Stimulated activated naive CD4-positive, alpha-beta T cell (primary cell): Measurements from ENCODE around the gene WDR1.

Experiments used
- DNase-seq, 6 experiments: peaks; one replicate each; lab custom pipeline; 2025; lab: John Stamatoyannopoulos, UW

WDR1 gene

DNA sequence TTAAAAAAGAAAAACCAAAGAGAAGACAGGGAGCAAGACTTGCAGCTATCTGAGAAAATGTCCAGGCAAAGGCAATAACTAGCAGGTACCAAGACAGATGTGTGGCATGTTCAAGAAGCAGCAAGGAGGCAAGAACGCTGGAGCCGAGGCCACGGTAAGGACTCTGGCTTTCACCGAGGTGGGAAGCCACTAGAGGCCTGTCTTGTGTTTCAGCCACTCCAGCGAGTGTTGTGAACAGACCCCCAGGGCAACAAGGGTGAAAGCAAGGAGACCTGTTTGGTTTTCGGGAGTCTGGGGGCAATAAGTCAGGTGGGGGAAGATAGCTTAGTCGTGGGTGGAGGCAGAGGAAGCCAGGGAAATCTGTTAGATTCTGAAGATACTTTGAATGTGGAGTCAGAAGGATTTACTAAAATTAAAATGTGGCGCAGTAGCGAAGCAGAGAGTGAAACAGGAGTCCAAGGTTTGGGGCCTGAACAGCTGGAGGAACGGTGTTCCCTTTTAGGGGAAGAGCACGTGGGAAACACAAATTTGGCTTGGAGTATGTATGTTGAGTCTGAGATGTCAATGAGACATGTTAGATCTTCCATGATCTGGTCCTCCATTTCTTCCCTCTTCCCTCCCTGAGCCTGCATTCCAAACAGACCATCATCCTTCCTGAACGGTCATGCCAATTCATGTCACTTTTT is 3.1 kb downstream of the WDR1 start:
- DNase-seq: no peak

DNA sequence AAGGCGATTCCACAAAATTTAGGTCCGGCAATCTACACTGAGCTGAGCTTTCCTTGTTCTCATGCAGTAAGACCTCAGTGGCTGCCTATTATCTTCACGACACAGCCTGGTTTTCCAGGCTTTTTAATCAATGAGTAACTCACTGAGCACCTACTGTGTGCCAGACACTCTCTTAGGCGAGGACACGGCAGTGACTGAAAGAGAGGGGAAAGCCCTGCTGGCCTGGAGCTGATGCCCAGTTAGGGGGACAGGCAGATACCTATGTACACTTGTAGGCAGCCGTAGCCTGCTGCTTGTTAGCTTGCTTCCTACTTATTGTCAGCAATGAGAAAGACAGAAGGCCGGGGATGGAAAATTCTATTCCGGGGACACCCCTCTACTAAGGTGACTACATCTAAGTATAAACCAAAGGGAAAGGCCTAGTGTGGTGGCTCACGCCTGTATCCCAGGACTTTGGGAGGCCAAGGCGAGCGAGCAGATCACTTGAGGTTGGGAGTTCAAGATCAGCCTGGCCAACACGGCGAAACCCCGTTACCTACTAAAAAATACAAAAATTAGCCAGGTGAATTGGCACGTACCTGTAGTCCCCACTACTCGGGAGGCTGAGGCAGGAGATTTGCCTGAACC is 3.8 kb downstream of the WDR1 start:
- DNase-seq: no peak

DNA sequence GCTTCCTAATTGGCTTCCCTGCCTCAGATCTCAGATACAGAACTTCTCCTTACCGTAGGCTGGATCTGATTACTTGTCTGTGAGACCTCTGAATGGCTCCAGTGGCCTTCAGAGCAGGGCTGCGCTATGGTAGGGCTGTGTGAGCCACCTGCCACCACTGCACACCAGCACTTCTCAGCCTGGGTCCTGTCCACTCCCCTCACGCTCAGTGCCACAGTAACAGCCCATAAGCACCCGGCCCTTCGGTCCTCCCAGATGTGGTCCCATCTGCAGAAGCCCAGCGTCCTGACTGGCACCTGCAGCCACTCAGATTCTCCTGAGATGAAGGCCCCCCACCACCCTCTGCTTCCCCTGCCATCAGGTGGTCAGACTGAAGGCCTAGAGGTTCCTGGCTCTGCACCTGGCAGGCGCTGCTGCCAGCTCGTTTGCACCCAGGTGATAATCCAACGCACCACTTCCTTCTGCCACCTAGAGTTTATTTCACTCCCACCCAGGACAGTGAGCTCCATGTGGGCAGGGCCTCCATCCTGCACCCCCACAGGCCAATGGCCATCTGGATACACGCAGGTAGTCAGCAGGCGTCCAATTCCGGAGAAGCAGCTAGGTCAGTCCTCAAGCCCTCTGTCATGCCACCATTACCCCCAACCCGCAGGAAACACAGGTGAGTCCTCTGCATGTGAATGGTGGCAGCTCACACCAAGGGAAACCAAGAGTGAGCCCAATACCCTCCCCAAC is 5.4 kb downstream of the WDR1 start:
- no peak for DNase-seq

DNA sequence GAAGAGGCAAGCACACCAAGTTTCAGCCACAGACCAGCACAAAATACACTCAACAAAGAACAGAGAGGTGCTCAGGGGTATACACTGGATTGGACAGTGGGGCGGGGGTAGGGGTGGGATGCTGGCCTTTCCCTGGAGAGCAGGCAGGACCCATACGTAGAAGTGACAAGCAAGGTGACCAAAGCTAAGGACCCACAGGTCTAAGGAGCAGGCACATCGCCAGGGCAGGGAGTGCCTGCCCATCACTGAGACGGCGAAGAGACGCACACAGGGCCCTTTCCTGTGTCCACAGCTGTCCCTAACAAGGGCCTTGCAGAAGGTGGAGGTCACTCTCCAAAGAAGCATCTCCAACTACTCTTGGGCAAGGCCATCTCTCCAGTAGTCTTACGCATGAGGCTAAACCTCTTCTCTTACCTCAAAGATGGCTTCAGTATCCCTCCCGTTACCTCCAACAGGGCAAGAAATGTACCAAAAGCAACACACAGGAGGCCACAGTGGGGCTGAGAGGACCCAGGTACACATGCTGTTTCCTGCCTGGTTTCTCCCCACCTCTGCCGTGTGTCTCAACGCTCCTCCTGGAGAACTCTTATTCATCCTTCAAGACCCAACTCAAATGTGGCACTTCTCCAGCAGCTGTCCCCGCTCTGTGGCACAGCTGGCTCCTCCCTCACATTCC is 6.5 kb downstream of the WDR1 start:
- no peak for DNase-seq

DNA sequence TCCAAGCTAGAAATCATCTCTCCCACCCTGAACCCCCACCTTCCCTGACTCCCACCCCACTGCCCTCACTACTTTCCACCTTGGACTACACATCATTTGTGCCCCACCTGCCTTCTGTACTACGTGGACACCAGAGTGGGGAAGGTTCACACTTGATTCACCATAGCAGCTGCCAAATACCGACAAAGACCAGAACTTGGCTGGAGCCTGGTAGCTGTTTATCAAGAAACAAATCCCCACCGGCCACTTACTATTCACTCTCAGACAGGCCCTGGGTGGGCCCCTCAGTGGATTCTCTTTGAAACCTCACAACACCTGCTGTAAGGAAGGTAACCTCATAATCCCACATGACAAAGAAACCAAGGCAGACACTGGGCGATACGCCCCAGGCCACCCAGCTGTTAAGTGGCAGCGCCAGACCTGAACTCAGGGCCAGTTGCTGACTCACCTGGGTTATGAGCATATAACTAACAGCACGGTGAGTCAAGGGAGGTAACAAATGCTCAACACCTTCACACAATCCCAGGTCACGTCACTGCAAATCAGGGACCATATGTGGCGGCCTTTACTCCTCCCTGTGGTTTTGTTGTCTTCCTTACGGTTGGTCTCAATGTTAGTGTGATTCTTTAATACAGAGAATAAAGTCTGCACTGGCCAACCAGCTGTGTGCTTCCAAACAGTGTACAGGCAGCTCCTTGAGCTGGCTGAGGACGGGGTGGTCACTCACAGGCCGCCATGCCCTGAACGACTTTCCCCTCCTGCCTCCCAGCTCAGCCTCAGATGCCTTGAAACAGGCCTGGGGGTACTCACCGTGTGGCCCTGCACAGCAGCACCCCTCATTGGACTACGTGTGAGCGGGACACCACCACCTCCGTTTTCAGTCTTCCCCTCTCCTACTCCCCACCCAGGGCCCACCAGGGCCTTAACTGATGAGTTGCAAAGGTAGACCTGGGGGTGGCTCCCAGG is 7.5 kb downstream of the WDR1 start:
- DNase-seq: no peak

DNA sequence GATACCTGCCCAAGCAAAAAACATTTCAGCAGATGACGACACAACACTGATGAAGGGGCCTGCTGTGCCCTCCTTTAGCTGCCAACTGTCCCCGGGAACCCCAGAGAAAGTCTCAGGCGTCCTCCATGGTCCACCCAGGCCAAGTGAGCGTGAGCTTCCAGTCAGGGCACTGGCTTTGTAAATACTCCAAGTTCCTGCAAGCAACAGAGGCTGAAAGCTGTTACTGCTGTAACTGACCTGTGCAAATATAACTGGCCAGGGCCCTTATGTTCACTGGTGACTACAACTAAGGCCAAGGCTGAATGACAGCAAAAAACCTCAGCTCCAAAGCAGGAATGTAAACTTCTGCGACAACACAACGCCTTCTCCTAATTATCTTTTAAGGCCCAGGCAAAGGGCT is 8.2 kb downstream of the WDR1 start:
- no peak for DNase-seq

DNA sequence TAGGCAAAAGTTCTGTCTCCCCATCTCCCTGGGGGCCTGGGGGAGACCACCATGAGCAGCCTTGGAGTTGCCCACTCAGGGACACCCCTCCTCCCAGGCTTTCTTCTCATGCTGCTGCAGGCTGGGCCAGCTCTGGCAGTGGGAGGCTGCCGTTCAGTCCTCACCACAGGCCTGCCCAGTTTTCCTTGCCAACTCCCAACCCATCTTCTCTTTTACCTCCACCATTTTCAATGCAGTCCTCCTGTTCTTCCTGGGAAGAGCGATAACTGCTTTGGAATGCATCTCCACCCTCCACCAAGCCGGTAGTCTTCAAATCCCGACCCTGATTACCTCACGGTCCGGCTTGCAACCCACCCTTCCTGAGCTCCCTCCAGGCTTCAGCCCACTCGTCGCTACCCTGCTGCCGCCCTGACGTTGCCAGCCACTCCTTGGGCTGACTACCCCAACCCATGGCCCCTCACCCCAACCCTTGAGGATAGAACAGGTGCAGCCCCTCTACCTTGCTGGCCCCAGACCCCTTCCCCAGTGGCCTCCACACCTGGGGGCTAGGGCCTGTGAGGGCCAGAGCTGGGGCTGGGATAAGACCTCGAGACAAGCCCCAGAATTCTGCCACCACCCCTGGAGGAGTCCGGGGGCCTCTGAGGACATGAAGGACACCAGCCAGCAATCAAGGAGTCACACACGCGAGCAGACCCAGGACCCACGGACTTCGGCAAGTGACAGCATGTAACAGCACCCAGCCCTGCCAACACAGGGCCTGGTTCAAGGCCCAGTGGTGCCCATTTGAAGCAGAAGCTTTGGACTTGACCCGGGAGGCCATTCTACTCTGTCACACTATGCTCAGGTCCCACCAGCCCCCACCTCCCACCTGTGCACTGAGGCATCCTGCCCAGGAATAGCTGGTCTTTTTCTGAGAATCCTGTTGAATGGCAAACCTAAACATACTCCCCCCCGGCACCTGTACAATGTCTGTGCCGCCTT is 9.2 kb downstream of the WDR1 start:
- no peak for DNase-seq

DNA sequence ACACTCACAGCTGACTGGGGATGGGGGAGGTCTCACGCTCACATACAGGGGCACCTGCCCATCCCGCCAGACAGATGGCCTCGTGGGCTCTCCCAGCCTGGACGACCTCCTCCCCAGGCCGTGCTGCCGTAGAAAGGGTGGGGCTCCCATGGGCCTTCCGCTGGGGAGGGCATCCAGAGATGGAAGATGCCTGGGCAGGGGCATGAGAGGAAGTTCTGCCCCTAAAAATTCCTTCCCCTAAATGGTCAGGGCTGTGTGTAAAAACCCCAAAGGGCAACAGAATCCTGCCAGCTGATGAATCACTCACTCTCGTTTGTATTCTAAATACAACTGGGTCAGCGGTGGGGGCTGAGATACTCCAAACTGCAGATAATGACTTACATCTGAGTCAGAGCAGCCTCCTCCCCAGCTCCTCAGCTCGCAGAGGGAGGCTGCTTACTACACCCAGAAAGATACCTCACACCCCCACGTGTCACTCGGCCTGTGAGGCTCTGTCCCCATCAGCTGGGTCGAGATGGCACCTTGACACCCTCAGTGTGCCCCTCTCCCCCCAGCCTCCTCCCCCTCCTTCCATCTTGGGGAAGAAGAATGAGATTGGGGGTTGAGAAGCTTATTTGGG is 10.1 kb downstream of the WDR1 start:
- DNase-seq: peak in 1 of 6 experiments; percentile 15

DNA sequence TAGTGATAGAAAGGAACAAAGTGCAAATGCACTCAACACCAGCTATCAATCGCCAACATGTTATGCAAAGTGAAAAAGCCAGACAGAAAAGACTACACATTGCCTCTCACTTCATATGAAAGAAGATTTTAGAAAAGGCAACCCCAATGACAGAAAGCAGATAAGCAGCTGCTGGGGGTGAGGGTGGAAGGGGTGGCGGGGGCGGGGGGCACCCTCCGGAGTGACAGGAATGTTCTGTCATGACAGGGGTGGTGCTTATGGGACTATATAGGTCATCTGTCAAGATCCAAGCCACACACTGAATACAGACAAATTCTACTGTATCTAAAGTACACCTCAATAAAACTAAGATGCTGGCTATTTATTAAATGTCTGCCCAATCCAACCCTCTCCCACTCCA is 10.7 kb downstream of the WDR1 start:
- no peak for DNase-seq

DNA sequence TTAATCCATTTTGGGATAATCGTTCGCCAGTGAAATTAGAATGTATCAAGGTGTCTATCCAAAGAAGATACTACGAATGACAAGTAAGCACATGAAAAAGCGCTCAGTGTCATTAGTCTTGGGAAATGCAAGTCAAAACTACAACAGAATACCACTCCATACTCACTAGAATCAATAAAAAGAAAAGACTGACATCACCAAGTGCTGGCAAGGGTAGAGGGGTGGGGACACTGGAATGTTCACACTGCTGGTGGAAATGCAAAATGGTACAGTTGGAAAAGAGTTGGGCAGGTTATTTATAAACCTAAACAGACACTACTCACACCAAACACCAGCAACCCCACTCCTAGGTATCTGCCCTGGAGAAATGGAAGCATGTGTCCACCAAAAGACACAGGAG is 11.2 kb downstream of the WDR1 start:
- DNase-seq: no peak

DNA sequence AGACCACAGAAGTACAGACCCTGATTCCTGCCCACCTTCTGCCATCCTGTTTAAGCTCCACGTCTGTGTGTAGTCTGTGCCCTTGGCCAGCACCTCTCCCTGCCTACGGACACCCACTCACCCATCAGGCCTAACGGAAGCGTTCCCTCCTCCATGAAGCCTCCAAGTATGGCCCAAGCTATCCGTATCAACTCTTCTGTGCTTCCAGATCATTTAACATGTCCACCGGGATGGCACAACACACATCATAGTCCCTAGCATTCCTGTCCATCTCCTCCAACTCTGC is 11.7 kb downstream of the WDR1 start:
- DNase-seq: no peak

DNA sequence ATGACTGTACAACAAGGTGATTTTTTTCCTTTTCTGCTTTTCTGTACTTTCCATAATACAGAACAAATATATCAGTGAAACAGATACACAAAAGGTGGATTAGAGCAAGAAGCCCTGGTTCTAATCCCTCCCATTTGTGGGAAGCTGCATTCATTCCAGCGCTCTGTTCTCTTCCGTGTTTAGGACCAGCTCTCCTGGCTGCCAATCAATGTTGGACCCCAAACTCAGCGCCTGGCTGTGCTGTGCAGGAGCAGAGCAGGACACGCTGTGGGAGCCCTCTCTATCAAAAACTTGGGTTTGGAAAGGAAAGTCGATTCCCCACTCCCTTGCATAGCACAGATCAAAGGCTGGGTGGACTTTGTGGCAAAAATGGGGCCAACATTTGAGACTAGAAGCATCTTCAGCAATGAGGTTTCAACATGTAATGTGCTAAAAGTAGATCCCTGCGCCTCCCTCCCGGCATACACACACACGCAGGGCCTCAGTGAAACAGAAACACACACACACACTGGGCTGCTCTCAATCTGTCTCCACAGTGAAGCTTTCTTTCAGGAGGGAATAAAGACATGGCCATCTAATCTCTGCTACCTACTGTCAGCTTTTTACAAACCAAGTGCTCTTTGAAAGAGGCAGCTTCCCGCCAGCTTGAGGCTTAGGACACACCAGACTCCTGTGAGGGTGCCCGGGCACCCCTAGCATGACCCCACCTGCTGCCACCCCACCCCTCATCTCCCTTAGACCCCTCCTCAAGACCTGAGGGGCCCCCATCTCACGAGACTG is 12.2 kb downstream of the WDR1 start:
- peak in 1 of 6 experiments; percentile 8 for DNase-seq

DNA sequence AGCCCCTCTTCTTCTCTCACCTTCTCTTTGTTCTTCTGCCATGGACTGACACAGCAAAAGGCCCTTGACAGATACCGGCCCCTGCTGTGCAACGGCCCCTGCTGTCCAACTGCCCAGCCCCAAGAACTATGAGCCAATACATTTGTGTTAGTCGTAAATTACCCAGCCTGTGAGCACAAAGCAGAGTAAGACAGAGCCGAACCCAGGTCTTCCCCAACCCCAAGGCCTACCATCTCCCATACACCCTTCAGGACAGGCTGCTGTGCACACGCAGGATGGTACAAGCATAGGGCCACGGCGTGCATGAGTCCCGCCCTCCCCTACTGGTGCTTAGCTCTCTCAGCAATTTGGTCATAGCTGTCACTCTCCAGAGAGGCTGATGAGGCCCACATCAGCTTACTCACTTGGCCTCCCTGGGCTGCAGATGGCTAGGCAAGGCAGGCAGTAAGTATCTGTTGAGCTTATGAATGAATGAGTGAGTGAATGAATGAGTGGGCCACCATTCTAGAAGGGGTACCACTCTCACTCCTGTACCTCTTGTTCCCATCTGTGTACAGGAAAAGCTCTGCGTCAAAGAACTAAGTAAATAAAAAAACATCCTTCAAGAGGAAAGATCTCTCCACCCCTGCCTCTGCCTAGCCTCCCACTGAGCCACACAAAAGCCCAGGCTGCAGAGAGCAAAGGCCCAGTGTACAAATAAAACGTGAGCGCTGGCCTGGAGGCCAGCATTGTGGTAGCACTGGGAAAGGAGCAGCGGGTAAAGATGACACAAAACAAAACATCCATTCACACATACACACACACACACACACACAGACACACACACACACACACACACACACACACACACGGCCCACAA is 13.9 kb downstream of the WDR1 start:
- DNase-seq: no peak

DNA sequence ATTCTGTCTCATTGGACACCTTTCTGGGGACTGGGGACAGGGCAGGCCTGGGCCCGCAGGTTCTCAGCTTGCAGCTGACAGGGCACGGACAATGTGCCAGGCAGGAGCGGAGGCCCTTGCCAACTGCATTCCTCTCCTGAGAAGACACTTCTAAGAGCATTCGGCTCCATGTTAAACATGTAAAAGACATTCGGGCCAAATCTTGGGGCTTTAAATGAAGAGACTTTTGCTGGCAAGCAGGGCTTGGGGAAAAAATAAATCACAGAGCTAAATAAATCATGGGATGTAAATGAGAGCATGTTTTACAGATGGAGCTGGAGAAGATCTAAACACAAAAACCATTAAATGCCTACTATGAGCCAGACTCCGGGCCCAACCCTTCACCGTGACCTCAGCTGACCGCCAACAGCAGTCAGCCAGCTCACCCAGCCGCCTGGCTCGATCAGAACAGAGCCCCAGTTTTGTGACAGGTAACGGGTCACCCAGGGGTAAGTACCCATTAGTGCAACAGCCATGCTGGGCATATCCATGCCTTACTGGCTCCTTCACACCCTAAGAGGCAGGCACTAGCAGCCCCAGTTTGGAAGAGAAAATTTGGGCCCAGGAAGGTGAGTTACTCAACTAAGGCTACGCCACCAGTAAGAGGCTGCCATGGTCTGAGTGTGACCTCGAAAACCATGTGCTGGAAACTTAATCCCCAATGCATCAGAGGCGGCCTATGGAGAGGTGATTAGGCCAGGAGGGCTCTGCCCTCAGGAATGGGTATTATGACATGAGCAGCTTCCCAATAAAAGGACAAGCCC is 14.7 kb downstream of the WDR1 start:
- no peak for DNase-seq

DNA sequence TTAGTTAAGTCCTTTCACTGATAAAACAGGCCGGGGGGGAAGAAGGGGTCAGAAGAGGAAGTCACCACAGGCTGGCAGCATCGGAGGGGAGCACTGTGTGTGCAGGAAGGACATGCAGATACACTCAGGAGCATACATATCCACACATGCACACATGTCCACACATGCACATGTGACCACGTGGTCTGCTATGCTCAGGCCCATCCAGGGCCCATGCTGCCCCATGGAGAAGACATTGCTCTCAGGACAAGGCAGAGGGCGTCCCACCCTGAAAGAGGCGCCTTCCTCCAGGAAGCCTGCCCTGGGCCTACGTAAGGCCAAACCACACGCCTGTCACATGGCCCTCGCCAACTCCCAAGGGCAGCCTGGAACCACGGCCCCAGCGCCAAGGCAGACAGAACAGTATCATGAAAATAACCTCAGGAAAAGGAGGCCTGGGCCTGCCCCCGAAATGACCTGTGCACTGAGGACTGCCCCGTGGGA is 15.8 kb downstream of the WDR1 start:
- DNase-seq: peak in 3 of 6 experiments; percentile 13 to 22 (median 14)

DNA sequence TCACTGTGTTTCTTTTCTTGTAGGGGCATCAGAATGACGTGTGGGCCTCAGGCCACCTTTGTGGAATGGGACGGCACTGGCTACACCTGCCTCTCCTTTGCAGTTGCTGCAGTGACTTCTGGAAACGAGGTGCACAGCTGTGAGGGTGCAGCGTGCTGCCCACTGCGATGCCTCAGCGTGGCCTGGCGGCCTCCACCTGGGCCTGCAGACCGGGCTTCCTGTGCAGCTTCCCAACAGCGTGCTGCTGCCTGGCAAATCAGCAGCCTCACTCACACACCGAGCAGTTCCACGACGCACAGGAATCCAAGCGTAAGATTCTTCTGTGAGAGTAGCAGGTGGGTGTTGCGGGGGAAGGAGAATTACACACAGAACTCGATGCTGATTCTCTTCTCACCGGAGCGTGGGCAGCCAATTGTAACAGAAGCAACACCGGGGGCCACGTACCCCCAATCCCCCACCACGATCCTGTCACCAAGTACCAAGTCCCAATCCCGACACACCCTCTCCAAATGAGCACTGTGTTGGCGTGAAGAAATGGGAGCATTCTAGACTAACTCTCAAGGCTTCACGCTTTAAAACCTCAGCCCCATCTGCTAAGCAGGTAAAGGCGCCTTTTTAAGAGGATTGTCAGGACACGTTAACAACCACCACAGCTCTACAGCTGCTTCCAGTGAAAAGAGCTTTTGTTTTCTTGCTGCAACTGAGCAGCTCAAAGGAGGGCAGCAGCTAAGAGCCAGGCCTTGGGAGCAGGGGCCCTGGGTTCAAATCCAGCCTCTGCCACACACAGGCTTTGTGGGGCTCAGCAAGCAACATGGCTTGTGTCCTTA is 16.9 kb downstream of the WDR1 start:
- DNase-seq: peak in 5 of 6 experiments; percentile 18 to 61 (median 50)
